Right kidney (tissue), 9 donors: ENCODE results near the gene CIITA.
"Not testable (repeated sequence)": the region's sequence is repeated elsewhere in the genome, so short reads cannot be mapped to it uniquely, and the experiment has no call there.

Experiments used
- DNase-seq: peaks from one replicate; pipeline ENCODE4 v3.0.0-alpha.2; 2016
- long read RNA-seq, 8 donors: transcript quantifications; one replicate each; lab custom pipeline, GENCODE V29; 2026

CIITA gene
- long read RNA-seq, donor 1: 0 reads
- long read RNA-seq, donor 2: 0 reads
- long read RNA-seq, donor 3: 0 reads
- long read RNA-seq, donor 4: 0 reads
- long read RNA-seq, donor 5: 0 reads
- long read RNA-seq, donor 6: 0 reads
- long read RNA-seq, donor 7: 0 reads
- long read RNA-seq, donor 8, partial matches to known transcripts: 0 of 37 reads
- long read RNA-seq, donor 8, other reads (novel, unspliced or antisense): 37 of 37 reads

- DNase-seq: no peak
These were observed at the start of gene CIITA for GRCh38 chr16:10876799-10877341. Gene CIITA, plus strand, starts transcription at chr16:10877202. Its CDS starts 129 bp downstream, at chr16:10877331.

- peak; percentile 42 for DNase-seq
These were observed 49.2 kb upstream of the CIITA start for GRCh38 chr16:10827691-10828341.

GRCh38 chr16:10828851-10829366 is 48.1 kb upstream of the CIITA start:
- DNase-seq: peak; percentile 59

- DNase-seq: not testable (repeated sequence)
These were observed 47.5 kb upstream of the CIITA start for GRCh38 chr16:10829390-10830098.

- not testable (repeated sequence) for DNase-seq
These were observed 46.8 kb upstream of the CIITA start for GRCh38 chr16:10830240-10830639.

GRCh38 chr16:10831894-10832886 is 44.8 kb upstream of the CIITA start:
- no peak for DNase-seq

GRCh38 chr16:10833271-10833670 is 43.7 kb upstream of the CIITA start:
- DNase-seq: no peak

GRCh38 chr16:10834130-10834529 is 42.9 kb upstream of the CIITA start:
- no peak for DNase-seq

GRCh38 chr16:10834766-10835165 is 42.2 kb upstream of the CIITA start:
- DNase-seq: no peak

GRCh38 chr16:10835281-10835931 is 41.6 kb upstream of the CIITA start:
- DNase-seq: no peak

GRCh38 chr16:10836174-10836853 is 40.7 kb upstream of the CIITA start:
- DNase-seq: no peak

GRCh38 chr16:10838621-10839278 is 38.3 kb upstream of the CIITA start:
- no peak for DNase-seq

- no peak for DNase-seq
These were observed 37.7 kb upstream of the CIITA start for GRCh38 chr16:10839279-10839666.

- no peak for DNase-seq
These were observed 36.3 kb upstream of the CIITA start for GRCh38 chr16:10840703-10841102.

GRCh38 chr16:10846213-10846998 is 30.6 kb upstream of the CIITA start:
- no peak for DNase-seq

- no peak for DNase-seq
These were observed 29.8 kb upstream of the CIITA start for GRCh38 chr16:10847176-10847575.

- no peak for DNase-seq
These were observed 27.1 kb upstream of the CIITA start for GRCh38 chr16:10849736-10850477.

GRCh38 chr16:10850478-10850850 is 26.5 kb upstream of the CIITA start:
- no peak for DNase-seq

GRCh38 chr16:10851512-10851911 is 25.5 kb upstream of the CIITA start:
- DNase-seq: no peak
